A673 (cell line): ENCODE measurements around the gene CCDC27. TPM values are rescaled to one million over a fixed set of nuclear protein-coding genes. Genes with fewer than 3 reads are reported as not detected.
A peak's percentile ranks its signal among the peaks of the same experiment; 100 is the strongest.

ENCODE experiments used
- BruUV-seq: library from RNA; stranded (reverse); fragments of 400-500 nt; replicated peaks from 2 replicates; lab custom pipeline; 2021; lab: Mats Ljungman, UMichigan
- CTCF ChIA-PET: fragments of 300-600 bp; sonication (Branson Sonifier 250); formaldehyde crosslinking; loops from one replicate; lab custom pipeline; 2022; ENCODE audit warnings: antibody characterized with exemption; lab: Charles Lee
- POLR2A ChIA-PET: fragments of 300-600 bp; sonication (Branson Sonifier 250); formaldehyde crosslinking; loops from one replicate; lab custom pipeline; 2022; ENCODE audit warnings: antibody characterized with exemption; ENCODE audit not compliant: low non-redundant PET; lab: Charles Lee
- DNase-seq: peaks from one replicate; pipeline ENCODE4 v3.0.0-alpha.2; 2015; ENCODE audit warnings: low spot score
- H3K27ac ChIP-seq: fragments of 200-600 bp; sonication (generic); 2 replicates; pipeline ENCODE4 v1.5.1; 2016; ENCODE audit warnings: mixed run types, low read depth, mild to moderate bottlenecking, mixed read lengths, antibody characterized with exemption, low read length; ENCODE audit not compliant: poor library complexity, severe bottlenecking
- H3K27me3 ChIP-seq: fragments of 200-600 bp; sonication (generic); replicated peaks from 2 replicates; pipeline ENCODE4 v1.6.1; 2017; ENCODE audit warnings: mixed run types, low read depth, mild to moderate bottlenecking, mixed read lengths, antibody characterized with exemption, low read length; ENCODE audit not compliant: insufficient read depth, poor library complexity
- H3K36me3 ChIP-seq: fragments of 200-600 bp; sonication (generic); 2 replicates; pipeline ENCODE4 v1.6.1; 2016; ENCODE audit warnings: mixed run types, mild to moderate bottlenecking, mixed read lengths, antibody characterized with exemption, low read length; ENCODE audit not compliant: insufficient read depth, poor library complexity, severe bottlenecking
- H3K4me1 ChIP-seq: fragments of 200-600 bp; sonication (generic); 2 replicates; pipeline ENCODE4 v1.6.1; 2017; ENCODE audit warnings: mixed run types, mild to moderate bottlenecking, mixed read lengths, antibody characterized with exemption, low read length; ENCODE audit not compliant: insufficient read depth, poor library complexity, severe bottlenecking
- H3K4me3 ChIP-seq: fragments of 200-600 bp; sonication (generic); 2 replicates; pipeline ENCODE4 v1.5.1; 2016; ENCODE audit warnings: low read depth, mixed run types, mild to moderate bottlenecking, mixed read lengths, low read length; ENCODE audit not compliant: poor library complexity, severe bottlenecking
- H3K9me3 ChIP-seq: fragments of 200-600 bp; sonication (generic); 2 replicates; pipeline ENCODE4 v1.6.1; 2016; ENCODE audit warnings: mixed run types, low read depth, mild to moderate bottlenecking, mixed read lengths, antibody characterized with exemption, low read length; ENCODE audit not compliant: poor library complexity, severe bottlenecking
- EZH2 ChIP-seq: fragments of 200-600 bp; sonication (generic); IDR thresholded peaks from 2 replicates; pipeline ENCODE4 v1.6.1; 2017; ENCODE audit warnings: borderline replicate concordance, low read depth, mild to moderate bottlenecking, mixed read lengths, antibody characterized with exemption, low read length; ENCODE audit not compliant: poor library complexity, severe bottlenecking
- intact Hi-C: fragments of 100-400 bp; cut with micrococcal nuclease; formaldehyde crosslinking; loops from one replicate; pipeline ENCODE4 v1.10.0; 2022; ENCODE audit not compliant: unreplicated experiment
- total RNA-seq: library from RNA; stranded (reverse); gene quantifications from 2 replicates; pipeline ENCODE4 v1.2.3, GENCODE V29; 2021
- TF ChIP-seq, protein P1 (sequence below): fragments of 300-800, 200-600 bp; sonication (generic); conservative IDR thresholded peaks from 2 replicates; pipeline ENCODE4 v1.5.1; 2017; ENCODE audit warnings: low read depth, mild to moderate bottlenecking, antibody characterized with exemption, low read length, moderate library complexity, mixed read lengths

Gene CCDC27
- total RNA-seq, 1 experiment from 2014 or later, result not detected

GRCh38 chr1:3821004-3821403, 68.8 kb downstream of the CCDC27 start:
- DNase-seq, result peak; percentile 55

More at GRCh38 chr1:3821004-3821403, 68.8 kb downstream of the CCDC27 start:
- Histone ChIP-seq H3K27me3 (no peaks in the 10 kb centered on the region), H3K36me3 (no peaks in the 10 kb centered on the region), H3K27ac (peak overlapping the region; percentile 30), H3K9me3 (no peaks in the 10 kb centered on the region), H3K4me3 (no peak overlapping the region), H3K4me1 (no peaks in the 10 kb centered on the region)
- CTCF ChIA-PET, result no interaction called here
- BruUV-seq, result no TSS peak
- POLR2A ChIA-PET, result no interaction called here
- intact Hi-C loops, result no loop called here
- no peak for TF ChIP-seq EZH2
- TF ChIP-seq, protein P1, sequence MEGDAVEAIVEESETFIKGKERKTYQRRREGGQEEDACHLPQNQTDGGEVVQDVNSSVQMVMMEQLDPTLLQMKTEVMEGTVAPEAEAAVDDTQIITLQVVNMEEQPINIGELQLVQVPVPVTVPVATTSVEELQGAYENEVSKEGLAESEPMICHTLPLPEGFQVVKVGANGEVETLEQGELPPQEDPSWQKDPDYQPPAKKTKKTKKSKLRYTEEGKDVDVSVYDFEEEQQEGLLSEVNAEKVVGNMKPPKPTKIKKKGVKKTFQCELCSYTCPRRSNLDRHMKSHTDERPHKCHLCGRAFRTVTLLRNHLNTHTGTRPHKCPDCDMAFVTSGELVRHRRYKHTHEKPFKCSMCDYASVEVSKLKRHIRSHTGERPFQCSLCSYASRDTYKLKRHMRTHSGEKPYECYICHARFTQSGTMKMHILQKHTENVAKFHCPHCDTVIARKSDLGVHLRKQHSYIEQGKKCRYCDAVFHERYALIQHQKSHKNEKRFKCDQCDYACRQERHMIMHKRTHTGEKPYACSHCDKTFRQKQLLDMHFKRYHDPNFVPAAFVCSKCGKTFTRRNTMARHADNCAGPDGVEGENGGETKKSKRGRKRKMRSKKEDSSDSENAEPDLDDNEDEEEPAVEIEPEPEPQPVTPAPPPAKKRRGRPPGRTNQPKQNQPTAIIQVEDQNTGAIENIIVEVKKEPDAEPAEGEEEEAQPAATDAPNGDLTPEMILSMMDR, result no peak

Other genes with a start within 250 kb of the CCDC27 start
- 2.8 and 7.8 TPM in 2 replicates for gene MEGF6, start 140.9 kb upstream of the CCDC27 start, total RNA-seq
- gene TPRG1L, start 127.4 kb upstream of the CCDC27 start, total RNA-seq, result 13.4 and 13.7 TPM in 2 replicates
- gene WRAP73, start 102.3 kb upstream of the CCDC27 start, total RNA-seq, result 41.2 and 41.8 TPM in 2 replicates
- 10.0 and 12.3 TPM in 2 replicates for gene TP73, start 99.9 kb upstream of the CCDC27 start, total RNA-seq
- 0.81 and 1.5 TPM in 2 replicates for gene SMIM1, start 20.3 kb downstream of the CCDC27 start, total RNA-seq
- 69.8 and 86.7 TPM in 2 replicates for gene LRRC47, start 44.0 kb downstream of the CCDC27 start, total RNA-seq
- gene CEP104, start 104.8 kb downstream of the CCDC27 start, total RNA-seq, result 47.9 and 50.8 TPM in 2 replicates
- gene DFFB, start 105.0 kb downstream of the CCDC27 start, total RNA-seq, result 8.9 and 9.2 TPM in 2 replicates
- gene C1orf174, start 147.8 kb downstream of the CCDC27 start, total RNA-seq, result 36.2 and 38.9 TPM in 2 replicates